Measurements from ENCODE around the gene DTX3.

DNA sequence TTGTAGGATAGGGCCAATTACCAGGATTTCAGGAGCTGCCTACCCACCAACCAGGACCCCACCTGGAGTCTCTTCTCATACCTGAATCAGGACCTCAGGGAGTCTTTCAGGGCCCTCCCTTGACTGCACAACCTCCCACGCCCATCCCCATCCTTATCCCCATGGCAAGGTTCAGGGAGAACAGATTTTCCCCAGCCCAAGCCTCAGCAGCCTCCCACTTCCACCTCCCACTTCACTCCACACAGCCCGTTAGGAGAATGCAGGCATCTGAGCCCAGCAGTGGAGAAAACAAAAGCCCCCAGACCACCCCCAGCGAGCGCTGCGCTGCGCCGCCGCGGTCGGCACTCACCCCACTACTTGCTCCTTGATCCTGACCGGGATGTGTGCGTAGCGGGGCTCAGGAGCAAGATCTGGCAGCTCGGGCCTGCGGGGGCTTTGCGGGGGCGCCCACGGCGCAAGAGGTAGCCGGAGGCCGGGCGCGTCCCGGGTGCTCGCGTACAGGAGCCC, 27.0 kb downstream of the DTX3 start:
- TF ChIP-seq, protein P1, sequence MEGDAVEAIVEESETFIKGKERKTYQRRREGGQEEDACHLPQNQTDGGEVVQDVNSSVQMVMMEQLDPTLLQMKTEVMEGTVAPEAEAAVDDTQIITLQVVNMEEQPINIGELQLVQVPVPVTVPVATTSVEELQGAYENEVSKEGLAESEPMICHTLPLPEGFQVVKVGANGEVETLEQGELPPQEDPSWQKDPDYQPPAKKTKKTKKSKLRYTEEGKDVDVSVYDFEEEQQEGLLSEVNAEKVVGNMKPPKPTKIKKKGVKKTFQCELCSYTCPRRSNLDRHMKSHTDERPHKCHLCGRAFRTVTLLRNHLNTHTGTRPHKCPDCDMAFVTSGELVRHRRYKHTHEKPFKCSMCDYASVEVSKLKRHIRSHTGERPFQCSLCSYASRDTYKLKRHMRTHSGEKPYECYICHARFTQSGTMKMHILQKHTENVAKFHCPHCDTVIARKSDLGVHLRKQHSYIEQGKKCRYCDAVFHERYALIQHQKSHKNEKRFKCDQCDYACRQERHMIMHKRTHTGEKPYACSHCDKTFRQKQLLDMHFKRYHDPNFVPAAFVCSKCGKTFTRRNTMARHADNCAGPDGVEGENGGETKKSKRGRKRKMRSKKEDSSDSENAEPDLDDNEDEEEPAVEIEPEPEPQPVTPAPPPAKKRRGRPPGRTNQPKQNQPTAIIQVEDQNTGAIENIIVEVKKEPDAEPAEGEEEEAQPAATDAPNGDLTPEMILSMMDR (IDR thresholded peaks at IDR 0.05) = no peak
- TF ChIP-seq EZH2phosphoT487 (IDR thresholded peaks at IDR 0.05) = peak; percentile 88
